DOHH2 (cell line): ENCODE measurements around the gene ARHGEF16.

ENCODE experiments used
- EZH2phosphoT487 ChIP-seq: fragments of 200-600 bp; sonication (generic); IDR thresholded peaks from 2 replicates; pipeline ENCODE4 v1.6.1; 2017; ENCODE audit warnings: borderline replicate concordance, mild to moderate bottlenecking, antibody characterized with exemption, low read length, moderate library complexity, mixed read lengths
- TF ChIP-seq, protein P1 (sequence below): fragments of 200-600 bp; sonication (generic); IDR thresholded peaks from one replicate; pipeline ENCODE4 v1.5.1; 2014; ENCODE audit warnings: antibody characterized with exemption, mild to moderate bottlenecking, low read depth, low read length; ENCODE audit not compliant: poor library complexity, severe bottlenecking

DNA sequence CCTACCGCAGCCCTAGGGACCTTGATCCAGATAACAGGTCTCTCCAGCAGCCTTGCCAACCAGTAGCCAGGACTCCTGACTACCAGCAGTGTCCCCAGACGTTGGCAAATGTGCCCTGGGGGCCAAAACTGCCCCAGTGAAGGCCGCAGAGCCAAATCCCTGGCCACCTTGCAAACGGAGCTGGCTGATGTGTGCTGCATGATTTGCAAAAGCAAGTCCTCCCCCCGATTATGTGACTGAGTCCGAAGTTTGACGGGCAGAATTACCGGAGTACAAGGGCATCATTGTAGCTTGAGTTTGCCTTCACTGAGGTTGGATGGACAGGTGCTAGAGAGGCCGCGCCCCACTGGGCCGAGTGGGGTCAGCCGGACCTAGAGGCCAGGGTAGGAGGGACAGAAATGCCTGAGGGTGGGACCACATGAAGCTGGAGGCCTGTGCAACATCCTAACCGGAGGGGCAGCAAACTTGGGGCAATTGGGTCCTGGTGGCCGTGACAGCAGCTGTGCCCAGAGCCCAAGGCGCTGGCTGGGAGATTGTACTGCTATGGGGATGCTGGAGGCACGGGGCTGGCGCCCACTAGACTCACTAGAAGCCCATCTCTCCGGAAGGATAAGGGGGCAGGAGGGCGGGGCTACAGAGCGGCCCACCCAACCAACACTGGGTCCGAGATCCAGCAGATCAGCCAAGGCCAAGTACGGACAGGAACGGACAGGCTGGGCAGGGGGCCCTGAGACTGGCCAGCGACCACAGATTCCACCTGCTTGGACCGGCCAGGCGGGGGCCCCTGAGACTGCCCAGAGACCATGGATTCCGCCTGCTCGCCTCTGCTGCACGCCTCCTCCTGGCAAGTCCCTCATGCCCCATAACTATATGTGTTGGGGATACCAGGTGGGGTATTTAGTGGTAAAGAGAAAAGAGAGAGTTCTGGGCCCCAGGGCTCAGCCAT, 2.8 kb downstream of the ARHGEF16 start:
- TF ChIP-seq, protein P1, sequence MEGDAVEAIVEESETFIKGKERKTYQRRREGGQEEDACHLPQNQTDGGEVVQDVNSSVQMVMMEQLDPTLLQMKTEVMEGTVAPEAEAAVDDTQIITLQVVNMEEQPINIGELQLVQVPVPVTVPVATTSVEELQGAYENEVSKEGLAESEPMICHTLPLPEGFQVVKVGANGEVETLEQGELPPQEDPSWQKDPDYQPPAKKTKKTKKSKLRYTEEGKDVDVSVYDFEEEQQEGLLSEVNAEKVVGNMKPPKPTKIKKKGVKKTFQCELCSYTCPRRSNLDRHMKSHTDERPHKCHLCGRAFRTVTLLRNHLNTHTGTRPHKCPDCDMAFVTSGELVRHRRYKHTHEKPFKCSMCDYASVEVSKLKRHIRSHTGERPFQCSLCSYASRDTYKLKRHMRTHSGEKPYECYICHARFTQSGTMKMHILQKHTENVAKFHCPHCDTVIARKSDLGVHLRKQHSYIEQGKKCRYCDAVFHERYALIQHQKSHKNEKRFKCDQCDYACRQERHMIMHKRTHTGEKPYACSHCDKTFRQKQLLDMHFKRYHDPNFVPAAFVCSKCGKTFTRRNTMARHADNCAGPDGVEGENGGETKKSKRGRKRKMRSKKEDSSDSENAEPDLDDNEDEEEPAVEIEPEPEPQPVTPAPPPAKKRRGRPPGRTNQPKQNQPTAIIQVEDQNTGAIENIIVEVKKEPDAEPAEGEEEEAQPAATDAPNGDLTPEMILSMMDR: no peak
- TF ChIP-seq EZH2phosphoT487: no peak
